GM12878 (cell line): ENCODE data around the gene NDUFA13. TPM values are rescaled to one million over a fixed set of nuclear protein-coding genes. Genes with fewer than 3 reads are reported as not detected.

Experiments
- CHD2 ChIP-seq: IDR thresholded peaks from 2 replicates; pipeline ENCODE4 v1.6.1; 2011; ENCODE audit warnings: low read depth, low read length, improper control_type of control experiment, borderline replicate concordance
- CTCF ChIP-seq, 3 experiments: IDR thresholded peaks in 2 of 3; conservative IDR thresholded peaks in 1 of 3; 2 replicates each; pipeline ENCODE4 v1.5.1; 2011; ENCODE audit warnings: low read depth in 3 of 3, low read length in 3 of 3, mild to moderate bottlenecking in 3 of 3, control low read depth in 2 of 3, moderate library complexity in 2 of 3, inconsistent platforms in 1 of 3, mixed read lengths in 1 of 3; ENCODE audit not compliant: control insufficient read depth in 2 of 3, insufficient read depth in 1 of 3; ENCODE audit errors: extremely low read depth in 1 of 3
- E2F8 ChIP-seq: fragments of 450-650 bp; IDR thresholded peaks from 2 replicates; pipeline ENCODE4 v1.6.1; 2018; ENCODE audit warnings: mild to moderate bottlenecking, low read depth, moderate library complexity; ENCODE audit not compliant: partially characterized antibody
- PAX5 ChIP-seq: IDR thresholded peaks from 2 replicates; pipeline ENCODE4 v1.6.1; 2011; ENCODE audit warnings: low read depth, low read length, borderline replicate concordance
- SPI1 ChIP-seq: IDR thresholded peaks from 2 replicates; pipeline ENCODE4 v1.6.1; 2011; ENCODE audit warnings: low read depth, mild to moderate bottlenecking, low read length, moderate library complexity, borderline replicate concordance; ENCODE audit not compliant: insufficient read depth
- ZZZ3 ChIP-seq: IDR thresholded peaks from 2 replicates; pipeline ENCODE4 v1.6.1; 2011; ENCODE audit warnings: low read depth; ENCODE audit not compliant: control insufficient read depth, insufficient read length
- polyA plus RNA-seq, 11 experiments: library from polyadenylated mRNA; depleted of rRNA in 4 of 11; unstranded in 6 of 11; stranded (reverse) in 5 of 11; fragments of >200 nt; fragmentation: Nextera tagmentation in 4 of 11; fragmentation: Illumina TruSeq in 1 of 11; extraction: Ambion mirVana in 4 of 11; extraction: Trizol in 1 of 11; gene quantifications; 1 replicate in 1 of 11; 2 replicates in 10 of 11; pipeline versions ENCODE4 v1.2.1 to v1.2.3, GENCODE V29; 2011 to 2016; ENCODE audit warnings: inconsistent platforms in 2 of 11, missing spikeins in 2 of 11, low read depth in 1 of 11
- total RNA-seq, 4 experiments: library from RNA; depleted of rRNA in 3 of 4; stranded (reverse); fragments of >200 nt in 3 of 4; fragmentation: Illumina TruSeq in 1 of 4; extraction: Trizol in 1 of 4; gene quantifications; 2 replicates each; pipeline versions ENCODE4 v1.2.1 to v1.2.3, GENCODE V29; 2013 to 2021

NDUFA13 gene
- total and polyA plus RNA-seq, 10 of the 15 experiments (the other 5 are each of a cell fraction or from before 2014, with no cell fraction given): 224 to 586 (median 456) TPM

GRCh38 chr19:19554074-19555023 is 38.3 kb downstream of the NDUFA13 start (continued):
- TF ChIP-seq PAX5: no peak
- TF ChIP-seq ZZZ3: no peak
- peak; percentile 56 to 86 (median 75) for TF ChIP-seq CTCF (IDR thresholded peaks at IDR 0.05 in 2 of 3, conservative IDR thresholded peaks at IDR 0.05 in 1 of 3; ENCODE audit: control insufficient read depth in 2 of 3, extremely low read depth in 1 of 3, insufficient read depth in 1 of 3, low read depth in 3 of 3, low read length in 3 of 3)
- TF ChIP-seq E2F8: no peak
- TF ChIP-seq SPI1: no peak
- no peak for TF ChIP-seq CHD2
